Fibroblast of mammary gland (primary cell): ENCODE results near the gene RNASE8.

Experiments
- DNase-seq: peaks from one replicate; pipeline ENCODE4 v3.0.0-alpha.2; 2010; ENCODE audit warnings: low read depth
- H3K4me3 ChIP-seq: 2 replicates; pipeline ENCODE4 v1.5.1; 2011; ENCODE audit warnings: low read depth, mild to moderate bottlenecking, low read length, moderate library complexity; ENCODE audit not compliant: control insufficient read depth
- CTCF ChIP-seq: conservative IDR thresholded peaks from 2 replicates; pipeline ENCODE4 v1.5.1; 2011; ENCODE audit warnings: low read depth, low read length, inconsistent platforms; ENCODE audit not compliant: control insufficient read depth, insufficient read depth

Gene RNASE8

GRCh38 chr14:21042918-21043317 is 14.7 kb upstream of the RNASE8 start:
- TF ChIP-seq CTCF: no peak
- DNase-seq: no peak
- H3K4me3 ChIP-seq: no peak overlapping the region

- no peak for TF ChIP-seq CTCF
- no peak overlapping the region for H3K4me3 ChIP-seq
- no peak for DNase-seq
Measured at GRCh38 chr14:21043387-21043973, 14.1 kb upstream of the RNASE8 start.

GRCh38 chr14:21043974-21044618 is 13.5 kb upstream of the RNASE8 start:
- H3K4me3 ChIP-seq: no peak overlapping the region
- TF ChIP-seq CTCF: no peak
- no peak for DNase-seq

GRCh38 chr14:21047378-21047781 is 10.2 kb upstream of the RNASE8 start:
- no peak for DNase-seq
- no peak for TF ChIP-seq CTCF
- H3K4me3 ChIP-seq: no peak overlapping the region

GRCh38 chr14:21048638-21049037 is 9.0 kb upstream of the RNASE8 start:
- no peak for DNase-seq
- TF ChIP-seq CTCF: no peak
- no peak overlapping the region for H3K4me3 ChIP-seq

- H3K4me3 ChIP-seq: no peak overlapping the region
- no peak for TF ChIP-seq CTCF
- peak; percentile 66 for DNase-seq
Measured at GRCh38 chr14:21049271-21049673, 8.3 kb upstream of the RNASE8 start.
